HG03060 (cell line): ENCODE results near the gene DBNL.
"Not testable (repeated sequence)": the region's sequence is repeated elsewhere in the genome, so short reads cannot be mapped to it uniquely, and the experiment has no call there.

Experiments used
- ATAC-seq: cut with Tn5 transposase; IDR thresholded peaks from one replicate; pipeline ENCODE4 v1.9.1; 2021; ENCODE audit warnings: low read depth, moderate number of reproducible peaks; ENCODE audit not compliant: unreplicated experiment

DBNL gene

GRCh38 chr7:44040493-44040891, 4.0 kb upstream of the DBNL start:
- ATAC-seq = not testable (repeated sequence)

GRCh38 chr7:44042221-44042620, 2.3 kb upstream of the DBNL start:
- no peak for ATAC-seq

DNA sequence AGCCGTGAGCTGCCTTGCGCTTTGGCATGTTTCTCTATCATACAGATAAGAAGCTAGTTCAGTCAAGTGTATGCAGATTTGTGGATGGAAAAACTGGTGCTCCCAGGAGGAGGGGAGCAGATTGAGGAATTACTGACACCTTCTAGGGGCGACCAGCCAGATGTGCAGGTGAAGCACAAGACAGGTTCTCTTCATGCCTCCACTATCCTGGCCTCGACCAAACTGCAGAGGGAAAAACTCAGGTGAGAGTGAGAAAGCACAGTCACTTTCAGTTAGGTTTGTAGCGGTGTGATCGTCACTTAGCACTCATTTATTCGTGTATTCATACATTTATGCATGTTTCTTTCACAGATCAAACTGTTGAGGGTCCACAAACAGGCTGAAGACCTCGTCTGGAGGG, 600 bp upstream of the DBNL start:
- ATAC-seq = no peak

DNA sequence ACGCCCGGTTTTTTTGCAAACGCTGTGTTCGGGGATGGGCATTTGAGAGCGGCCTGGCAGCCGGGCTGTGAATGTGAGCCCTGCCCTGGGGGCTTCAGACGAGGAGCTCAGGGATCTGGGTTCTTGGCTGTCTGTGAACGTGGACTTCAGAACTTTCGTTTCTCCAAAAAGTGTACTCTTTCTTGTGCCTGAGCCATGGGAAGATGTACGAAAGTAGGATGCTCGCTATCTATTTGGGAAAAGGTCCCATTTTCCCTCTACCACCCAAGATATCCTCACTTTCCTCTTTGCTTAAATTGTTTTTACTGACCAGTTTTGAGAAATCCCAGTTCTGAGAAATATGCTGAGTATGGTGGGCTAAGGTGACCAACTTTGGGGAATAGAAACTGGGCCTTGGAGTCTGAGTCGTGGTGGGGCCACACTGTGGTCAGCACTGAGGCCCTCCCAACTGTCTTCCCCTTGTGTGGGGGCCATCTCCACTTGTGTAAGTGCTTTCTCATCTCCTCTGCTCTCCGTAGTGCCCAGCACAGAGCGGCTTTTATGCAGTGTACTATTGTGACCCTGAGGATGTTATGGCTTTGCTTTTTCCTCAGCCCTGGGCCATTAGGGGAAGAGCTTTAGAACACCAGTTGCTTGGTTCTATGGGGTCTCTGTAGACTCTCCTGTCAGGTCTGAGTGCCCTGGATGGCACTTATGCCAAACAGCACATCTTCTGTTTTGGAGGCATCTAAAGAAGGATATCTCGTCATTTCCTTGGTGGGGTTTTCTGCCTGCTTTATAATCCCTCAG, 918 bp downstream of the DBNL start:
- no peak for ATAC-seq

- peak; percentile 41 for ATAC-seq
Measured at GRCh38 chr7:44046321-44047061, 2.0 kb downstream of the DBNL start.

DNA sequence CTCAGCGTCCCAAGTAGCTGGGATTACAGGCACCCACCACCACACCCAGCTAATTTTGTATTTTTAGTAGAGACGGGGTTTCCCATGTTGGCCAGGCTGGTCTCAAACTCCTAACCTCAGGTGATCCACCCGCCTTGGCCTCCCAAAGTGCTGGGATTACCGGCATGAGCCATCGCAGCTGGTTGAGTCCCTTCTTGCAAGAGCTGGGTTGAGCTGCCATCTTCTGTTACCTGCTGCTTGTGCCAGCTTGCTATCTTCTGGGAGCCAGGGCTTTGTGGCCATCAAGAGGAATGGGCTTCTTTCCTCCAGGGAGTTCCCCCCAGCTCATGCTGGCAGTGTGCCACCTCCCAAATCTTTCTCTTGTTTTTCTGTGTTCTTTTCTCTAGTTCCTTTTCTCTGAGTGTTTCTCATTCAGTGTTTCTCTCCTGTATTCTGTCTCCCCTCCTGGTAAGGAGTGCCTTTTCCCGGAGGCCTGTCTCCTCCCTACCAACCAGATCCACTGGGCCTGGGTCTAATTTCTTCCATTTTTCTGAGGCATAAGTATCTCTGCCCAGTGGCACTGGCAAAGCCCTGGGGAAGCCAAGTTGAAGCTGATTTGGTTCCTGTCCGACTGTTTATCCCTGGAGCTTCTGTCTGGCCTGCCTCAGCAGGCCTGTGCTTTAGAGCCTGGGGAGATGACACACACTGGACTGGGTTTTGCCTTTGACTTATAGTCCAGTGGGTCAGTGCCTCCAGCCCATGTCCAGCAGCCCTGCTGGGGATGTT, 3.7 kb downstream of the DBNL start:
- no peak for ATAC-seq

- ATAC-seq = no peak
Measured at GRCh38 chr7:44050121-44050914, 5.8 kb downstream of the DBNL start.

DNA sequence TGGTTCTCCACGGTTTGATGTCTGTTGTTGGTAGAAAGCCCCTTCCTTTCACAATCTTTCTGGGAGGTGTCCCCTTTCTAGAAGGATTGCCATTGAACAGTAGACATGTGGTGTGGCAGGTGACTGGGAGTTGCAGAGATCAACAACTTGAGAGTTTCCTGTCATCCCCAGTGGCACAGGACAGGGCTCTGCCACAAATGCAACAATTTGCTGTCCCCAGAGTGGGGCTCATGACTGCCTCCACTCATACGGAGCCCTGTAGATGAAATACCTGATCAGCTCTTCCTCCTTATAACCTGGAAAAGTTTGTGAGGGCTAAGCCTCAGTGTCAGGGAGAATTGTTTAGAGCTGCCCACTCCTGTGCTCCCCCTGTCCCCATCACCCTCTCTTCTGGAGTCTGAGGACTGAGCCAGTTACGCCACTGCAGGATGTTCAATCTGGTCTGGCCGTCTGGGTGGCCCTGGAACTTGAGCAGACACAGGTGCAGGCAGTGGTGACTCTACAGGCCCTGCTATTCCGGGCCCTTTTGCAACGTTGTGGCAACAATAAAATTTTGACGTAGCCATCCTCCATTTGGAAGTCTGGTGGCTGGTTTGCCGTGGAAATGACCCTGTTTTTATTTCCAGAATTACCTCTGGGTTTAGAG, 6.5 kb downstream of the DBNL start:
- no peak for ATAC-seq

- ATAC-seq = no peak
Measured at GRCh38 chr7:44051611-44052220, 7.2 kb downstream of the DBNL start.

DNA sequence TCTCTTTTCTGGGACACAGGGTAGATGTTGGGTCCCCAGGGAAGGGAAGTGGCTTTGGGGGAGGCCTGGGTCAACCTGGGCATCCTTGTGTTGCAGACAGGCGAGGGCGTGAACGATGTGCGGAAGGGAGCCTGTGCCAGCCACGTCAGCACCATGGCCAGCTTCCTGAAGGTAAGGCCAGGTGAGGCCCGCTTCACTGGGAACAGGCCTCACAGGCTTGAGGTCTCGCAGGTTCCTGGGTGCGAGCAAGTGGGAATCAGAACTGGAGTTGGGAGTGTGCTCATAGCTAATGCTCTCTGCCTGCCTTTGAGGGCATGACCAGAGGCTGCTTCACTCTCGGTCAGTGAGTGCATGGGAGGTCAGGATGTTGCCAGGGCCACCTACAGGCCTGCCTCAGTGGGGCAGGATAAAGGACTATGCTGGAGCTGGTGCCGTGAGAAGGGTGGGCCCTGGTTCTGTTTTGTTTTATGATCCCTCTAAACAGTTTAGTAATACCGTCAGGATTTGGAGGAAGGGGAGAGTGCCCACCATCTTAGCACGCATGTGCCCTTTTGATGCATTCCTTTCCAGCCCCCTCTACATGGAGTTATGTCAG, 8.4 kb downstream of the DBNL start:
- ATAC-seq = no peak

GRCh38 chr7:44056681-44057080, 12.2 kb downstream of the DBNL start:
- ATAC-seq = no peak

DNA sequence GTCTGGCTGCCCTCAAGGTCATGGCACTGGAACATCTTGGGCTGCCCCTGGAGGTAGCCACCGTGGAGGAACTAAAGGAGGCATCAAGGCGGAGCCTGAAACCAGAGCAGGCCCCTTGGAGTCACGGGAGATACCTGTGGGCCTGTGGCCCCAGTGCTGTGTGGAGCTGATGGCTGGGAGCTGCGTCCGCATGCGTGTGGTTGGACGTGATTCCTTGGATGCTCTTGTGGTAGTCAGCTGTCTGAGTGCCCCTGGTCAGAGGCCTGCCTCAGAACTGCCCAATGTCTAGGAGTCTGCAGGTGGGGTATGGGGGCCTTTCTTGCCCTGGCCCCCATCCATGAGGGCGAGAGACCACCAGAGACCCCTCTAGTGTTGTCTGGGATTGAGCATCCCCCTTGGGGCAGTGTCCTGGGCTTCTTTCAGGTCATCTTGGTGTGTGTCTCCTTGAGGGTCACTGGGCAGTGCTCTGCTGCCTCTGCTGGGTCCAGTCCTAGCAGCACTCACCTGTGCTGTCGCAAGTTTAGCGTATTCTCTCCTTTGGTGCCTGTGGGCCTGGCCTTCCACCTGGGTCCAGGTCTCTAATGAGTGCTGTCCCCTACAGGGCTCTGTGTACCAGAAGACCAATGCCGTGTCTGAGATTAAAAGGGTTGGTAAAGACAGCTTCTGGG, 12.8 kb downstream of the DBNL start:
- ATAC-seq = no peak

DNA sequence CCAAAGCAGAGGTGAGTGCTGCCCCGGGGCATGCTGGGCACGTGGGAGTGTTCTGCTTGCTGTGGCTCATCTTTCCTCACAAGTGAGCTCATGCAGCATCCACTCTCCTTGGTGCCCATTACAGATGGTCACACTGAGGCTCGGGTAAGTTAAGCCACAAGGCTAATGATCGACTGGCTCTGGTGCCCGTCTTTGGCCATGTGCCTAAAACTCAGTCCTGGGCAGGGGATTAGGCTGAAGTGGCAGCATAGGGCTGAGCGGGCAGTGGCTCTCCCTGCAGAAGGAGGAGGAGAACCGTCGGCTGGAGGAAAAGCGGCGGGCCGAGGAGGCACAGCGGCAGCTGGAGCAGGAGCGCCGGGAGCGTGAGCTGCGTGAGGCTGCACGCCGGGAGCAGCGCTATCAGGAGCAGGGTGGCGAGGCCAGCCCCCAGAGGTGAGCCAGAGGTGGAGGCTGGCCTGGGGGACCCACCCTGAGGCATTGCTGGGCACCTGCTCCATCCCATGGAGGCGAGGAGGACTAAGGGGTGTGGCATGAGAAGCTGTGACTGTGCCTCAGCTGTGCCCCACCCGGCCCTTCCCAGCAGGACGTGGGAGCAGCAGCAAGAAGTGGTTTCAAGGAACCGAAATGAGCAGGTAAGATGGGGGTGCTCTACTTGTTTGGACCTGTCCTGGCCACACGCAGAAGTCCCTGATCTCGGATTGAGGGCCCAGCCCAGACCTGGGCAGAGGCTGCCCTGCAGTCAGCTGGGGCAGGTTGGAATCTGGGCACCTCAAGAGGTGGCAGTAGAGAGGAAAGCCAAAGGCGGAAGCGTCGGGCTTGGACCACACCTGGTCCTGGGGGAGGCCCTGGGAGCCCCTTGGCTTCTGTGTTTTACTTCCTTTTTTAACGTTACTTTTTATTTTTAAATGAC, 13.6 kb downstream of the DBNL start:
- peak; percentile 26 for ATAC-seq

GRCh38 chr7:44058759-44059218, 14.3 kb downstream of the DBNL start:
- no peak for ATAC-seq

DNA sequence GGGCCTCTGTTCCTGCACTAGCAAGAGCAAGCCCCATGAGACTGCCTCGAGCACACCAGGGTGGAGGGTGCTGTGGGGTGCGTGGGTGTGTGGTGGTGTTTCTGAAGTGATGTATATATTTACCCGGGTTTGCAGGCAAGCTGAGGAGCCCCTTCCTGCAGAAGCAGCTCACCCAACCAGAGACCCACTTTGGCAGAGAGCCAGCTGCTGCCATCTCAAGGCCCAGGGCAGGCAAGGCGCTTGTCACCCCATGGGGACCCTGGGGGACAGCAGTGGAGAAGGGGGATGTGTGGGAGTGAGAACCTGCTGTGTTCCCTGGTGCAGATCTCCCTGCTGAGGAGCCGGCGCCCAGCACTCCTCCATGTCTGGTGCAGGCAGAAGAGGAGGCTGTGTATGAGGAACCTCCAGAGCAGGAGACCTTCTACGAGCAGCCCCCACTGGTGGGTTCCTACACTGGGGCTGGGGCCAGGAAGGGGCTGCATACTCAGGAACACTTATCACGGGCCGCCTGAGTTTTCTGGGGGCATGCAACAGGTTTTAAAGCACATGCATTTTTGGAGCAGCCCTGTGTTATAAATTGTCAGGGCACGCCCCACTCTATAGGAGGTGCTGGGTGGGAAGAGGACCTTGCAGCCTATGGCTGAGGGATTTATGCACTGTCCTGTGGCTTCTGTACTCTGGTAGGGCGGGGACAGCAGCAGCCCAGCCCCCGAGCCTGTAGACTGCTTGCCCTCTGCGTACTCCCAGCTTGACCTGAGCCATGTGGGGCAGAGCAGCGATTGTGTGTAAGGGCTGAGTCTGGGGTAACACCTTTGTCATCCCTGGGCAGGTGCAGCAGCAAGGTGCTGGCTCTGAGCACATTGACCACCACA, 15.0 kb downstream of the DBNL start:
- peak; percentile 45 for ATAC-seq

DNA sequence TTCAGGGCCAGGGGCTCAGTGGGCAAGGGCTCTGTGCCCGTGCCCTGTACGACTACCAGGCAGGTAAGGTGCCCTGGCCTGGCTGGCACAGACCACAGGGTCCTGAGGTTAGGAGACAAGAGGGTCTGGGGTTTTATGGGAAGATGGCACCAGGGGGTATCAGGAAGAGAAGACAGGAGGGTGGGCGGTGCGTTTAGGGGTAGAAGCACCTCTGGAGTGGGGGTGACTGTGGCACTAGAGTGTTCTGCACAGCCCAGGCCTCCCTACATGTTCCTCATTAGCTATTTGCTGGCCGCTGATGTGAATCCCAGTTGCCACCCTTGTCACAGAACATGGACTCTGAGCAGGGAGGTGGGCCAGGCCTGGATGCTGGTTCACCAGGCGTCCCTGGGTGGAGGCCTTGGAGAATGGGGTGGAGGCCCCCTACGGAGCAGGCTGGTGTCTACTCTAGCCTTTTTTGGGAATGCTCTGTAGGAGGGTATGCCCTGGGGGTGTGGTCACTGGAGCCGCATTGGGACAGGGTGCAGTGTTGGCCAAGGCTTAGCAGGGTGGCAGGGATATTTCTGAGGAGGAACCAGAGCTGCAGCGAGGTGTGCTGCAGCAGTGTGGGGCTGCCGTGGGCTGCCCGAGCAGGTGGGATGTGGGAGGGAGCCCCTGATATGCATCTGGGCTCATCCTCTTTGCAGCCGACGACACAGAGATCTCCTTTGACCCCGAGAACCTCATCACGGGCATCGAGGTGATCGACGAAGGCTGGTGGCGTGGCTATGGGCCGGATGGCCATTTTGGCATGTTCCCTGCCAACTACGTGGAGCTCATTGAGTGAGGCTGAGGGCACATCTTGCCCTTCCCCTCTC, 15.8 kb downstream of the DBNL start:
- no peak for ATAC-seq
